BJ (cell line): ENCODE data around the gene ADAMTS18. TPM values are rescaled to one million over a fixed set of nuclear protein-coding genes. Genes with fewer than 3 reads are reported as not detected.

Experiments
- CTCF ChIA-PET: fragments of 350-600 bp; formaldehyde crosslinking; extraction: SDS; loops from one replicate; lab custom pipeline; 2021; ENCODE audit warnings: antibody characterized with exemption, inconsistent platforms; lab: Yijun Ruan, JAX
- POLR2A ChIA-PET: fragments of 300-600 bp; sonication (Branson Sonifier 250); formaldehyde crosslinking; extraction: SDS; loops from one replicate; lab custom pipeline; 2021; ENCODE audit warnings: antibody characterized with exemption; lab: Charles Lee
- DNase-seq: peaks from one replicate; pipeline ENCODE4 v3.0.0-alpha.2; 2011; ENCODE audit warnings: low read depth
- H3K27me3 ChIP-seq: 2 replicates; pipeline ENCODE4 v1.6.0; 2011; ENCODE audit warnings: low read length; ENCODE audit not compliant: control insufficient read depth, insufficient read depth
- H3K36me3 ChIP-seq: 2 replicates; pipeline ENCODE4 v1.5.1; 2011; ENCODE audit warnings: low read length; ENCODE audit not compliant: control insufficient read depth, insufficient read depth
- H3K4me3 ChIP-seq: 2 replicates; pipeline ENCODE4 v1.5.1; 2011; ENCODE audit warnings: low read depth, mild to moderate bottlenecking, control low read depth, low read length
- CTCF ChIP-seq: IDR thresholded peaks from 2 replicates; pipeline ENCODE4 v1.5.1; 2011; ENCODE audit warnings: low read depth, mild to moderate bottlenecking, control low read depth, inconsistent platforms, low read length, moderate library complexity; ENCODE audit not compliant: insufficient read depth
- polyA plus RNA-seq: library from polyadenylated mRNA; depleted of rRNA; stranded (reverse); fragments of >200 nt; gene quantifications from 2 replicates; pipeline ENCODE4 v1.2.3, GENCODE V29; 2011

The ADAMTS18 gene
- polyA plus RNA-seq, 1 experiment: not detected

- TF ChIP-seq CTCF: no peak
- POLR2A ChIA-PET: no interaction called here
These were observed 38.4 kb downstream of the ADAMTS18 start for GRCh38 chr16:77396461-77396860.

GRCh38 chr16:77394699-77395098 lies 40.1 kb downstream of the ADAMTS18 start:
- POLR2A ChIA-PET: no interaction called here
- TF ChIP-seq CTCF: no peak
- CTCF ChIA-PET: no interaction called here
- Histone ChIP-seq H3K36me3 (no peaks in the 10 kb centered on the region), H3K4me3 (no peak overlapping the region), H3K27me3 (no peaks in the 10 kb centered on the region)
- no peak for DNase-seq

More at GRCh38 chr16:77396461-77396860, 38.4 kb downstream of the ADAMTS18 start:
- H3K4me3 ChIP-seq: no peak overlapping the region
- DNase-seq: no peak
- H3K36me3 ChIP-seq: no peaks in the 10 kb centered on the region
- CTCF ChIA-PET: no interaction called here
- no peaks in the 10 kb centered on the region for H3K27me3 ChIP-seq

- no peak for DNase-seq
- no peak overlapping the region for H3K4me3 ChIP-seq
These were observed 40.9 kb downstream of the ADAMTS18 start for GRCh38 chr16:77393955-77394354.

GRCh38 chr16:77387815-77388209 lies 47.0 kb downstream of the ADAMTS18 start:
- Histone ChIP-seq H3K4me3 (no peak overlapping the region), H3K36me3 (no peaks in the 10 kb centered on the region), H3K27me3 (no peaks in the 10 kb centered on the region)
- ChIA-PET POLR2A (no interaction called here), CTCF (interaction anchor here (1.2 kb wide), 1 partner anchor 152 kb away, joined by 4 read pairs; no protein-coding TSS in a partner anchor)
- no peak for TF ChIP-seq CTCF
- no peak for DNase-seq

More at GRCh38 chr16:77393955-77394354, 40.9 kb downstream of the ADAMTS18 start:
- TF ChIP-seq CTCF: no peak
- CTCF ChIA-PET: no interaction called here
- POLR2A ChIA-PET: no interaction called here
- no peaks in the 10 kb centered on the region for H3K36me3 ChIP-seq
- H3K27me3 ChIP-seq: no peaks in the 10 kb centered on the region

GRCh38 chr16:77386831-77387814 lies 47.7 kb downstream of the ADAMTS18 start:
- DNase-seq: no peak
- CTCF ChIA-PET: interaction anchor here (1.2 kb wide), 1 partner anchor 151 kb away, joined by 4 read pairs; no protein-coding TSS in a partner anchor
- H3K4me3 ChIP-seq: no peak overlapping the region
- POLR2A ChIA-PET: no interaction called here
- no peaks in the 10 kb centered on the region for H3K36me3 ChIP-seq
- no peak for TF ChIP-seq CTCF
- no peaks in the 10 kb centered on the region for H3K27me3 ChIP-seq
